BJ (cell line): ENCODE results near the gene MOV10. TPM values are rescaled to one million over a fixed set of nuclear protein-coding genes. Genes with fewer than 3 reads are reported as not detected.

Experiments used
- CTCF ChIA-PET: fragments of 350-600 bp; formaldehyde crosslinking; extraction: SDS; loops from one replicate; lab custom pipeline; 2021; ENCODE audit warnings: antibody characterized with exemption, inconsistent platforms; lab: Yijun Ruan, JAX
- POLR2A ChIA-PET: fragments of 300-600 bp; sonication (Branson Sonifier 250); formaldehyde crosslinking; extraction: SDS; loops from one replicate; lab custom pipeline; 2021; ENCODE audit warnings: antibody characterized with exemption; lab: Charles Lee
- DNase-seq: peaks from one replicate; pipeline ENCODE4 v3.0.0-alpha.2; 2011; ENCODE audit warnings: low read depth
- H3K27me3 ChIP-seq: 2 replicates; pipeline ENCODE4 v1.6.0; 2011; ENCODE audit warnings: low read length; ENCODE audit not compliant: control insufficient read depth, insufficient read depth
- H3K36me3 ChIP-seq: 2 replicates; pipeline ENCODE4 v1.5.1; 2011; ENCODE audit warnings: low read length; ENCODE audit not compliant: control insufficient read depth, insufficient read depth
- H3K4me3 ChIP-seq: 2 replicates; pipeline ENCODE4 v1.5.1; 2011; ENCODE audit warnings: low read depth, mild to moderate bottlenecking, control low read depth, low read length
- CTCF ChIP-seq: IDR thresholded peaks from 2 replicates; pipeline ENCODE4 v1.5.1; 2011; ENCODE audit warnings: low read depth, mild to moderate bottlenecking, control low read depth, inconsistent platforms, low read length, moderate library complexity; ENCODE audit not compliant: insufficient read depth
- polyA plus RNA-seq: library from polyadenylated mRNA; depleted of rRNA; stranded (reverse); fragments of >200 nt; gene quantifications from 2 replicates; pipeline ENCODE4 v1.2.3, GENCODE V29; 2011

MOV10 gene
- polyA plus RNA-seq, 1 experiment: 93.7 TPM

DNA sequence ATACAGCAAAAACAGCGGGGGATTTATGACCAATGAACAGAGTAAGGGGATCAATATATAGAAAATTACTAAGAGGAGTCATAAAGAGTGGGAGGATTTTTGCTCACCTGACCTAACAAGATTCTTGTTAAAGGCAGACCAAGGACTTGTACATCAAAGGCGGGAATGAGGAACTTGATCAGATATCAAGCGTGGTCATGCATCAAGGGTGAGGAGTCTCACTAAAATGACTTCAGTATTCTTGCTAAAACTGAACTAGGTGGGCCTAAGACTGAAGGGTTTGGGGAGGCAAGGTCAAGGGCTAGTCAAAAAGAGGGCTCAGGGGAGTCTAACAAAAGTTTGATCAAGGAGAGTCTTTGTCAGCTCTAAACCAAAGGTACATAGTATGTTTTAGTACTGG lies 2.1 kb downstream of the MOV10 start:
- H3K4me3 ChIP-seq: no peak overlapping the region
- peaks cover 2% of the 10 kb centered on the region; the same call in 1 of the 2 replicates for H3K36me3 ChIP-seq
- POLR2A ChIA-PET: no interaction called here
- CTCF ChIA-PET: no interaction called here
- TF ChIP-seq CTCF: no peak
- no peak for DNase-seq
- H3K27me3 ChIP-seq: no peaks in the 10 kb centered on the region

GRCh38 chr1:112677501-112677900 lies 3.0 kb downstream of the MOV10 start:
- H3K4me3 ChIP-seq: no peak overlapping the region
- H3K27me3 ChIP-seq: no peaks in the 10 kb centered on the region
- DNase-seq: no peak
- ChIA-PET CTCF (no interaction called here), POLR2A (no interaction called here)
- no peak for TF ChIP-seq CTCF
- H3K36me3 ChIP-seq: no peaks in the 10 kb centered on the region

- POLR2A ChIA-PET: no interaction called here
- TF ChIP-seq CTCF: no peak
- Histone ChIP-seq H3K4me3 (no peak overlapping the region), H3K36me3 (no peaks in the 10 kb centered on the region), H3K27me3 (no peaks in the 10 kb centered on the region)
- no peak for DNase-seq
- CTCF ChIA-PET: no interaction called here
Measured at GRCh38 chr1:112678605-112679004, 4.1 kb downstream of the MOV10 start.

- POLR2A ChIA-PET: interaction anchor here (0.5 to 0.6 kb wide), 2 partner anchors 35 to 69 kb away, joined by 3 to 4 read pairs; no protein-coding TSS in a partner anchor
- Histone ChIP-seq H3K4me3 (no peak overlapping the region), H3K27me3 (no peaks in the 10 kb centered on the region), H3K36me3 (peaks cover 7% of the 10 kb centered on the region; the same call in 1 of the 2 replicates)
- TF ChIP-seq CTCF: no peak
- DNase-seq: no peak
- CTCF ChIA-PET: interaction anchor here (1.2 to 1.4 kb wide), 2 partner anchors 10 to 12 kb away, joined by 4 to 5 read pairs; partner anchors contain the start of gene MOV10
Measured at GRCh38 chr1:112685913-112686312, 11.5 kb downstream of the MOV10 start.

DNA sequence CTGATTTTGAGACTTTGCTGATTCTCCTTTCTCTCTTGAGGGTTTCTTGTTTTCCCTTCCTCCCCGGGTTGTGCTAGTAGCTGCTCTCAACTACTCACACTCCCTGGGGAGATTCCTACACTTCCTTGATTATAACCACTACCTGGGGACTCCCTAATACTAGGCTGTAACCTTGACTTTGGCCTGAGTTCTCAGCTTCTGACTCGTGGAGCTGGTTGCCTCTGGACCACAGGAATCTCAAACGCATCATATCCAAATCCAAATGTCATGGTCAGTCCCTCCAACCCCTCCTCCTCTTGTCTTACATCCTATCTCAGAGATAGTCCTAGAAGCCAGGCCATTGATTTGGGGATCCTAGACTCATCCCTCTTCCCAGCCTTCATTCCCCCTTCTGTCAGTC lies 12.0 kb downstream of the MOV10 start:
- ChIA-PET CTCF (interaction anchor here (1.2 to 1.4 kb wide), 2 partner anchors 11 to 12 kb away, joined by 4 to 5 read pairs; partner anchors contain the start of gene MOV10), POLR2A (interaction anchor here (0.5 kb wide), 1 partner anchor 70 kb away, joined by 3 read pairs; no protein-coding TSS in a partner anchor)
- no peak for DNase-seq
- no peak for TF ChIP-seq CTCF
- no peaks in the 10 kb centered on the region for H3K27me3 ChIP-seq
- peaks cover 7% of the 10 kb centered on the region for H3K36me3 ChIP-seq
- H3K4me3 ChIP-seq: no peak overlapping the region
